HCT116 (cell line): ENCODE results near the gene TFEB. TPM values are rescaled to one million over a fixed set of nuclear protein-coding genes. Genes with fewer than 3 reads are reported as not detected.
A peak's percentile ranks its signal among the peaks of the same experiment; 100 is the strongest.

Experiments used
- ATAC-seq: fragments of 200-7000 bp; cut with Tn5 transposase; 2 replicates; pipeline ENCODE4 v1.9.1; 2020; ENCODE audit warnings: mild to moderate bottlenecking, moderate library complexity
- BruUV-seq: library from RNA; stranded (reverse); fragments of 400-500 nt; replicated peaks from 2 replicates; lab custom pipeline; 2021; lab: Mats Ljungman, UMichigan
- CTCF ChIA-PET: fragments of 300-600 bp; sonication (Branson Sonifier 250); formaldehyde crosslinking; loops from one replicate; lab custom pipeline; 2021; ENCODE audit warnings: antibody characterized with exemption; lab: Charles Lee
- POLR2A ChIA-PET: fragments of 300-600, 350-600 bp; sonication (Branson Sonifier 250); formaldehyde crosslinking; loops from one replicate; lab custom pipeline; 2021; ENCODE audit warnings: antibody characterized with exemption; lab: Charles Lee
- RAD21 ChIA-PET, 2 experiments: fragments of 300-600 bp; sonication (Branson Sonifier 250); formaldehyde crosslinking; loops; one replicate each; lab custom pipeline; 2023; ENCODE audit warnings: low total read pairs in 2 of 2; ENCODE audit not compliant: uncharacterized antibody in 2 of 2, unreplicated experiment in 2 of 2, low non-redundant PET in 1 of 2; lab: Charles Lee
- DNase-seq: peaks from one replicate; pipeline ENCODE4 v3.0.0-alpha.2; 2010; ENCODE audit warnings: low read depth, low spot score
- H2AFZ ChIP-seq: fragments of 200-600 bp; shearing (Covaris generic), sonication (generic); 2 replicates; pipeline ENCODE4 v1.6.1; 2017; ENCODE audit warnings: low read depth, mixed run types, mixed read lengths, antibody characterized with exemption, low read length; ENCODE audit not compliant: poor library complexity, severe bottlenecking
- H3K27ac ChIP-seq: 2 replicates; pipeline ENCODE4 v1.5.1; 2012; ENCODE audit warnings: low read depth, low read length
- H3K27me3 ChIP-seq: fragments of 200-600 bp; sonication (generic); 2 replicates; pipeline ENCODE4 v1.6.1; 2016; ENCODE audit warnings: mixed run types, low read length, mixed read lengths; ENCODE audit not compliant: insufficient read depth
- H3K36me3 ChIP-seq, 2 experiments: fragments of 200-500 bp in 1 of 2; fragments of 200-600 bp in 1 of 2; sonication (Bioruptor generic) in 1 of 2; sonication (generic) in 1 of 2; 2 replicates each; pipeline versions ENCODE4 v1.5.1 to v1.6.1; 2014 to 2016; ENCODE audit warnings: low read length in 2 of 2, inconsistent platforms in 1 of 2, mixed read lengths in 1 of 2, mixed run types in 1 of 2; ENCODE audit not compliant: insufficient read depth in 2 of 2, control insufficient read depth in 1 of 2
- H3K4me1 ChIP-seq, 2 experiments: fragments of 200-600 bp in 1 of 2; sonication (generic) in 1 of 2; 2 replicates each; pipeline versions ENCODE4 v1.5.1 to v1.6.1; 2012 to 2017; ENCODE audit warnings: low read length in 2 of 2, inconsistent platforms in 1 of 2, mild to moderate bottlenecking in 1 of 2, mixed read lengths in 1 of 2, mixed run types in 1 of 2, moderate library complexity in 1 of 2; ENCODE audit not compliant: insufficient read depth in 2 of 2, control insufficient read depth in 1 of 2
- H3K4me2 ChIP-seq: fragments of 200-600 bp; sonication (generic); 2 replicates; pipeline ENCODE4 v1.6.1; 2017; ENCODE audit warnings: mixed run types, low read length, mixed read lengths
- H3K4me3 ChIP-seq, 2 experiments: fragments of 200-600 bp in 1 of 2; sonication (generic) in 1 of 2; replicated peaks in 1 of 2; 2 replicates each; pipeline ENCODE4 v1.5.1; 2011 to 2016; ENCODE audit warnings: low read length in 2 of 2, control low read depth in 1 of 2, low read depth in 1 of 2, mild to moderate bottlenecking in 1 of 2, mixed read lengths in 1 of 2, mixed run types in 1 of 2
- H3K79me2 ChIP-seq: fragments of 200-600 bp; sonication (generic); 2 replicates; pipeline ENCODE4 v1.6.1; 2017; ENCODE audit warnings: mild to moderate bottlenecking, mixed run types, low read length, moderate library complexity, mixed read lengths; ENCODE audit not compliant: insufficient read depth
- H3K9ac ChIP-seq: fragments of 200-600 bp; sonication (generic); 2 replicates; pipeline ENCODE4 v1.6.1; 2016; ENCODE audit warnings: low read length, mixed read lengths
- H3K9me2 ChIP-seq: fragments of 200-600 bp; sonication (generic), shearing (Covaris generic); 2 replicates; pipeline ENCODE4 v1.6.1; 2017; ENCODE audit warnings: mixed run types, mild to moderate bottlenecking, moderate library complexity; ENCODE audit not compliant: insufficient read depth
- H3K9me3 ChIP-seq, 2 experiments: fragments of 200-500 bp in 1 of 2; fragments of 200-600 bp in 1 of 2; sonication (Bioruptor generic) in 1 of 2; sonication (generic) in 1 of 2; 2 replicates each; pipeline ENCODE4 v1.6.1; 2014 to 2017; ENCODE audit warnings: low read length in 2 of 2, mixed read lengths in 2 of 2, inconsistent platforms in 1 of 2, low read depth in 1 of 2, mild to moderate bottlenecking in 1 of 2, mixed run types in 1 of 2, moderate library complexity in 1 of 2; ENCODE audit not compliant: control insufficient read depth in 1 of 2, insufficient read depth in 1 of 2
- H4K20me1 ChIP-seq: fragments of 200-600 bp; sonication (generic), shearing (Covaris generic); 2 replicates; pipeline ENCODE4 v1.6.1; 2017; ENCODE audit warnings: mixed run types, mild to moderate bottlenecking, moderate library complexity; ENCODE audit not compliant: insufficient read depth
- CBX3 ChIP-seq: IDR thresholded peaks from 2 replicates; pipeline ENCODE4 v1.6.1; 2012; ENCODE audit warnings: low read depth
- CEBPB ChIP-seq: IDR thresholded peaks from 2 replicates; pipeline ENCODE4 v1.6.1; 2012; ENCODE audit warnings: low read depth
- EGR1 ChIP-seq: IDR thresholded peaks from 2 replicates; pipeline ENCODE4 v1.6.1; 2012; ENCODE audit warnings: low read depth
- FOSL1 ChIP-seq: IDR thresholded peaks from 2 replicates; pipeline ENCODE4 v1.6.1; 2012; ENCODE audit warnings: low read depth
- JUND ChIP-seq: IDR thresholded peaks from 2 replicates; pipeline ENCODE4 v1.6.1; 2012
- MAX ChIP-seq: IDR thresholded peaks from 2 replicates; pipeline ENCODE4 v1.6.1; 2012
- POLR2A ChIP-seq: IDR thresholded peaks from 2 replicates; pipeline ENCODE4 v1.7.0; 2011; ENCODE audit warnings: borderline replicate concordance; ENCODE audit not compliant: insufficient read depth, insufficient read length; ENCODE audit errors: extremely low read depth
- POLR2AphosphoS5 ChIP-seq: IDR thresholded peaks from 2 replicates; pipeline ENCODE4 v1.6.1; 2011; ENCODE audit warnings: mild to moderate bottlenecking, low read depth, low read length, moderate library complexity
- SP1 ChIP-seq: IDR thresholded peaks from 2 replicates; pipeline ENCODE4 v1.6.1; 2012; ENCODE audit warnings: low read depth
- SRF ChIP-seq: IDR thresholded peaks from 2 replicates; pipeline ENCODE4 v1.6.1; 2012; ENCODE audit warnings: low read depth
- TCF7L2 ChIP-seq: IDR thresholded peaks from 2 replicates; pipeline ENCODE4 v1.7.0; 2011; ENCODE audit warnings: borderline replicate concordance, inconsistent platforms; ENCODE audit not compliant: insufficient read depth, insufficient read length; ENCODE audit errors: extremely low read depth
- ZFX ChIP-seq: fragments of 450-650 bp; IDR thresholded peaks from 2 replicates; pipeline ENCODE4 v1.6.1; 2017
- ZNF274 ChIP-seq: fragments of 200-500 bp; sonication (Bioruptor generic); IDR thresholded peaks from 2 replicates; pipeline ENCODE4 v1.6.1; 2014; ENCODE audit warnings: mild to moderate bottlenecking, low read depth, low read length, inconsistent platforms
- intact Hi-C: fragments of 100-400 bp; cut with micrococcal nuclease; formaldehyde crosslinking; loops from 2 replicates; pipeline ENCODE4 v1.10.0; 2022
- total RNA-seq: library from RNA; stranded (reverse); gene quantifications from one replicate; pipeline ENCODE4 v1.2.1, GENCODE V29; 2021; ENCODE audit not compliant: unreplicated experiment

TFEB gene
- total RNA-seq, 1 experiment from 2014 or later, result 4.8 TPM

DNA sequence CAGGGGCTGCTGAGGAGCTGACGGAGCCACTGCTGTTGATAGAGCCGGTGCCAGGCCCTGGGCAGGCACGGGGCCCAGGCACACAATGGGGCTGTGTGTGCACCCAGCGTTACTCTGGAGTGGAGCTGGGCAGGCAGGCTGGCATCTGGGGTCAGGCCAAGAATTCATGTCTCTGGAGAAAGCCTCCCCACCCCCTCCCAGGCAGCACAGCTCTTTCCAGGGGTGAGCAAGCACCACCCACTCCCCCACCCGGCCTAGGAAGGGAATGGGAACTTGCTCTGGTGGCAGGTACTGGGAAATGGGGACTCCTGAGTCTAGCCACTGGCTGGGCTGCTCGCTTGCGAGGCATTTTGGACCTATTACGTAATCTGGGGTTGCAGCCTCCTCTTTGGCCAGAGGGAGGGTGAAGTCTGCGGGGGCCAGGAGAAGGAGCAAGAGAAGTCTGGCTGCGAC is 22.7 kb downstream of the TFEB start:
- Histone ChIP-seq H3K4me1 (peaks cover 41 to 47% of the 10 kb centered on the region in 2 experiments), H2AFZ (no peak overlapping the region), H3K36me3 (no peaks in the 10 kb centered on the region), H3K9me2 (no peaks in the 10 kb centered on the region), H3K9ac (peak overlapping the region; percentile 51; the same call in 1 of the 2 replicates), H3K27ac (peak overlapping the region; percentile 91), H3K79me2 (no peaks in the 10 kb centered on the region), H3K4me2 (peak overlapping the region; percentile 86), H3K9me3 (no peaks in the 10 kb centered on the region), H3K27me3 (no peaks in the 10 kb centered on the region), H4K20me1 (no peaks in the 10 kb centered on the region), H3K4me3 (peak overlapping the region in 1 of 2 experiments; percentile 39; a peak in 1 of 4 replicates)
- BruUV-seq, result no TSS peak
- no peak for DNase-seq
- ATAC-seq, result peak; percentile 64
- intact Hi-C loops, result no loop called here
- RAD21 ChIA-PET, result interaction anchor here in 1 of 2 experiments (1.5 kb wide), 1 partner anchor 22 kb away, joined by 4 read pairs; no protein-coding TSS in a partner anchor
- POLR2A ChIA-PET, result interaction anchor here (1.1 kb wide), 1 partner anchor 15 kb away, joined by 3 read pairs; no protein-coding TSS in a partner anchor
- TF ChIP-seq MAX (no peak), POLR2AphosphoS5 (no peak), POLR2A (no peak), ZFX (no peak), EGR1 (no peak), TCF7L2 (no peak), SP1 (no peak), ZNF274 (no peak), FOSL1 (no peak)
- CTCF ChIA-PET, result interaction anchor here (0.7 to 2.5 kb wide), 2 partner anchors 22 to 110 kb away, joined by 3 to 17 read pairs; no protein-coding TSS in a partner anchor

DNA sequence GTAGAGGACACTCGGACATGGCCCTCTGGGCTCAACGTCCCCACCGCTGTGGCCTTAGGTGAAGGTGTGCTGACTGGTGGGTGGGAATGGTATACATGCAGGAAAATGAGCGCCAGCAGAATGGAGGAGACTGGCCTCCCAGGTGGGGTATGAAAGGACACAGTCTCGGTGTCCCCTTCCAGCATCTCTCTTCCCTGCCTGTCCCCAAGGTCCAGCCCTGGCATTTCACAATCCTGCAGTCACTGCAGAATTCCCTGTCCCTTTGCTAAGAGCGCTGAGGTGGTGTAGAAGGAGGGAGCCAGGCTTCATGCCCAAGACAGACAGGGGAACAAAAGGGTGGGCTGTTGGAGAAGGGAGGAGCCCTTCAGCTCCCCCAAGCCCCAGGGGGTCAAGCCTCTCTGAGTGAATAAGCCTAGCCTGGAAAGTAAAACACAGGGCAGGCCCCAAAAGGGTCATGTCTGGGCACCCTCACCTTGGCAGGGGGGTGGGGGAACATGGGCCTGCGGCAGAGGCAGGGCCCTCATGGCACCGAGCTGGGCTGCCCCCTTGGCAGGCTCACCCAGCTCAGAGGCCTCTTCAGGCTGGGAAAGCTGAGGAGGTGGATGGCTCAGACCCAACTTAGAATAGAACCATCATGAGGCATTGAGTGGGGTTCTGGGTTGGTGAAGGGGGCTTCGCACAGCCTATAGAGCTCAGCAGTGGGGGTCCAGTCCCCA is 23.9 kb downstream of the TFEB start:
- H3K27me3 ChIP-seq, result no peaks in the 10 kb centered on the region
- H3K4me1 ChIP-seq, result peaks cover 40 to 41% of the 10 kb centered on the region in 2 experiments
- H3K9ac ChIP-seq, result no peak overlapping the region
- no TSS peak for BruUV-seq
- no peaks in the 10 kb centered on the region for H3K36me3 ChIP-seq
- no peak overlapping the region for H2AFZ ChIP-seq
- H3K9me3 ChIP-seq, result no peaks in the 10 kb centered on the region
- POLR2A ChIA-PET, result no interaction called here
- H3K27ac ChIP-seq, result peak overlapping the region; percentile 91; the same call in 1 of the 2 replicates
- DNase-seq (no peak), ATAC-seq (no peak)
- no peak overlapping the region for H3K4me2 ChIP-seq
- intact Hi-C loops, result no loop called here
- H4K20me1 ChIP-seq, result no peaks in the 10 kb centered on the region
- RAD21 ChIA-PET, result no interaction called here
- TF ChIP-seq MAX (no peak), ZNF274 (no peak), POLR2A (no peak), ZFX (no peak), CEBPB (no peak), JUND (no peak), FOSL1 (no peak), POLR2AphosphoS5 (no peak), SRF (no peak), CBX3 (no peak)
- H3K9me2 ChIP-seq, result no peaks in the 10 kb centered on the region
- CTCF ChIA-PET, result no interaction called here
- no peaks in the 10 kb centered on the region for H3K79me2 ChIP-seq
- H3K4me3 ChIP-seq, result no peak overlapping the region
